ENCODE results near the gene LAMC2. TPM values are rescaled to one million over a fixed set of nuclear protein-coding genes. Genes with fewer than 3 reads are reported as not detected.

LAMC2 gene
- total and polyA plus RNA-seq, 10 of the 15 experiments (the other 5 are each of a cell fraction or from before 2014, with no cell fraction given), result 0.27 to 1.5 (median 0.92) TPM

DNA sequence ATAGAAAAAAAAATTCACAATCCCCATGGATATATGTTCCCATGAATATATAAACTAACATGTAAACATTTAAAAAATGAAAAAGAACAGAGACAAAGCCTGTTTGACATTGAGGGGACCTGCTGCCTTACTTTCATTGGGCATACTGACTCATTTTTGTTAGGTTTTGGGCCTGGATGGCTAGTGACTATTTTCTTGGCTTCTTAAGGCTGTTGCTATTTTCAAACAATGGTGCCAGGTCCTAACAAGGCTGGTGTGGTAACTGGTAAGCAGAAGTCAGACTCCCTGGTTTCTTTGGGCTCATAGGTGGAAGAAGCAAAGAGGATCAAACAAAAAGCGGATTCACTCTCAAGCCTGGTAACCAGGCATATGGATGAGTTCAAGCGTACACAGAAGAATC lies 51.0 kb downstream of the LAMC2 start:
- 30% methylated on average over 2 of the region's 2 CpGs for WGBS (ENCODE audit: insufficient coverage, insufficient replicate concordance, low lambda C conversion rate, missing lambda C conversion rate)
- no peaks in the 10 kb centered on the region for H3K9me3 ChIP-seq (replicated peaks; ENCODE audit: control insufficient read depth, insufficient read depth, low read length)
- H3K27me3 ChIP-seq (replicated peaks in 1 of 2; ENCODE audit: control insufficient read depth in 2 of 2, insufficient read depth in 2 of 2, low read length in 1 of 2), result no peaks in the 10 kb centered on the region
- H3K79me2 ChIP-seq (ENCODE audit: control insufficient read depth, insufficient read depth, low read length), result no peaks in the 10 kb centered on the region
- H2AFZ ChIP-seq (ENCODE audit: control insufficient read depth, low read depth, low read length), result no peak overlapping the region
- no peak overlapping the region for H3K4me2 ChIP-seq (ENCODE audit: control insufficient read depth, insufficient read depth)
- ATAC-seq (no peak), FAIRE-seq (no peak), DNase-seq (ENCODE audit: low read depth, low spot score) (no peak)
- SMC1A ChIA-PET (ENCODE audit: uncharacterized antibody, unreplicated experiment), result interaction anchor here (1.4 to 3.9 kb wide), 2 partner anchors 9 to 11 kb away, joined by 8 to 16 read pairs; no protein-coding TSS in a partner anchor
- no peaks in the 10 kb centered on the region; the same call in 1 of the 2 replicates for H3K4me1 ChIP-seq (ENCODE audit: control insufficient read depth, insufficient read depth, low read length)
- RAD21 ChIA-PET (ENCODE audit: unreplicated experiment), result no interaction called here
- in situ Hi-C loops (cut with MboI) (no loop called here), intact Hi-C loops (cut with micrococcal nuclease; ENCODE audit: unreplicated experiment) (no loop called here)
- no peak overlapping the region for H3K4me3 ChIP-seq
- CTCF ChIA-PET, result interaction anchor here (0.5 to 2.1 kb wide), 2 partner anchors 9 to 1038 kb away, joined by 4 to 8 read pairs; no protein-coding TSS in a partner anchor
- H4K20me1 ChIP-seq (ENCODE audit: control insufficient read depth, insufficient read depth), result no peaks in the 10 kb centered on the region
- no peak overlapping the region for H3K9ac ChIP-seq (ENCODE audit: control insufficient read depth, insufficient read depth, low read length)
- POLR2A ChIA-PET, result no interaction called here
- BruUV-seq (replicated peaks), result no TSS peak
- TF ChIP-seq POU2F2 (IDR thresholded peaks at IDR 0.05; ENCODE audit: borderline replicate concordance, low read depth, low read length) (no peak), NFYB (IDR thresholded peaks at IDR 0.05; ENCODE audit: insufficient read depth, low read depth, low read length) (no peak), SRF (IDR thresholded peaks at IDR 0.05; ENCODE audit: low read depth in 2 of 2, low read length in 2 of 2) (no peak), JUND (IDR thresholded peaks at IDR 0.05; ENCODE audit: low read depth, low read length) (no peak)
- no peak overlapping the region for H3K27ac ChIP-seq (ENCODE audit: control insufficient read depth, insufficient read depth)
- H3K36me3 ChIP-seq (ENCODE audit: control insufficient read depth in 2 of 2, insufficient read depth in 2 of 2, low read length in 1 of 2), result no peaks in the 10 kb centered on the region

DNA sequence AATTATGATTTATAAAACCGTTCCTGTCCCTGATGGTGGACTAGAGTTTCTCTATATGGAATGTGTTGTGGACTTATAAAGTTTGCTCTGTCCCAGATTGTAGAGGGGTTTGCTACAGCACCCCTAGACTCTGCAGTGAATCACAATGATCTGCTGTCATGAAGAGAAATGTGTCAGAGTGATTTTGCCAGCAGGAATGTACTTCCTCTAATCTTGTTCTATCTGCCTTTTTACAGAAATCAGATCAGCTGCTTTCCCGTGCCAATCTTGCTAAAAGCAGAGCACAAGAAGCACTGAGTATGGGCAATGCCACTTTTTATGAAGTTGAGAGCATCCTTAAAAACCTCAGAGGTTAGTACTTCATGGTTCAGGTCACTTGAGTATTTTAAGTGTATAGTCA lies 52.0 kb downstream of the LAMC2 start:
- Histone ChIP-seq H3K4me2 (ENCODE audit: control insufficient read depth, insufficient read depth) (no peak overlapping the region), H3K79me2 (ENCODE audit: control insufficient read depth, insufficient read depth, low read length) (no peaks in the 10 kb centered on the region), H3K27ac (ENCODE audit: control insufficient read depth, insufficient read depth) (no peak overlapping the region), H3K36me3 (ENCODE audit: control insufficient read depth in 2 of 2, insufficient read depth in 2 of 2, low read length in 1 of 2) (no peaks in the 10 kb centered on the region), H3K9me3 (replicated peaks; ENCODE audit: control insufficient read depth, insufficient read depth, low read length) (no peaks in the 10 kb centered on the region), H3K4me1 (ENCODE audit: control insufficient read depth, insufficient read depth, low read length) (no peaks in the 10 kb centered on the region), H3K4me3 (no peak overlapping the region), H3K27me3 (replicated peaks in 1 of 2; ENCODE audit: control insufficient read depth in 2 of 2, insufficient read depth in 2 of 2, low read length in 1 of 2) (no peaks in the 10 kb centered on the region), H4K20me1 (ENCODE audit: control insufficient read depth, insufficient read depth) (no peaks in the 10 kb centered on the region), H3K9ac (ENCODE audit: control insufficient read depth, insufficient read depth, low read length) (no peak overlapping the region), H2AFZ (ENCODE audit: control insufficient read depth, low read depth, low read length) (no peak overlapping the region)
- in situ Hi-C loops (cut with MboI), result no loop called here
- RAD21 ChIA-PET (ENCODE audit: unreplicated experiment), result interaction anchor here (0.6 kb wide), 1 partner anchor 10 kb away, joined by 3 read pairs; no protein-coding TSS in a partner anchor
- 14% methylated on average over 2 of the region's 2 CpGs for whole genome bisulfite sequencing (ENCODE audit: insufficient coverage, insufficient replicate concordance, low lambda C conversion rate, missing lambda C conversion rate)
- no peak for DNase-seq (ENCODE audit: low read depth, low spot score)
- POLR2A ChIA-PET, result no interaction called here
- CTCF ChIA-PET, result interaction anchor here (2.1 kb wide), 1 partner anchor 10 kb away, joined by 8 read pairs; no protein-coding TSS in a partner anchor
- no peak for ATAC-seq
- SMC1A ChIA-PET (ENCODE audit: uncharacterized antibody, unreplicated experiment), result interaction anchor here (1.1 to 3.9 kb wide), 3 partner anchors 10 to 12 kb away, joined by 3 to 16 read pairs (median 8); no protein-coding TSS in a partner anchor
- BruUV-seq (replicated peaks), result no TSS peak
- intact Hi-C loops (cut with micrococcal nuclease; ENCODE audit: unreplicated experiment), result no loop called here
- FAIRE-seq, result no peak
- TF ChIP-seq, protein P1, sequence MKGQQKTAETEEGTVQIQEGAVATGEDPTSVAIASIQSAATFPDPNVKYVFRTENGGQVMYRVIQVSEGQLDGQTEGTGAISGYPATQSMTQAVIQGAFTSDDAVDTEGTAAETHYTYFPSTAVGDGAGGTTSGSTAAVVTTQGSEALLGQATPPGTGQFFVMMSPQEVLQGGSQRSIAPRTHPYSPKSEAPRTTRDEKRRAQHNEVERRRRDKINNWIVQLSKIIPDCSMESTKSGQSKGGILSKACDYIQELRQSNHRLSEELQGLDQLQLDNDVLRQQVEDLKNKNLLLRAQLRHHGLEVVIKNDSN (IDR thresholded peaks at IDR 0.05; ENCODE audit: borderline replicate concordance, extremely low read length, insufficient read depth, low read depth, low read length), result no peak
- TF ChIP-seq SRF (IDR thresholded peaks at IDR 0.05; ENCODE audit: low read depth in 2 of 2, low read length in 2 of 2) (no peak), TCF3 (IDR thresholded peaks at IDR 0.05; ENCODE audit: borderline replicate concordance, insufficient read depth, low read depth, low read length) (no peak), ZNF207 (IDR thresholded peaks at IDR 0.05; ENCODE audit: borderline replicate concordance) (no peak), FOS (IDR thresholded peaks at IDR 0.05; ENCODE audit: borderline replicate concordance, extremely low read depth, insufficient read length) (no peak), CBFB (IDR thresholded peaks at IDR 0.05; ENCODE audit: low read depth) (no peak), CHD1 (IDR thresholded peaks at IDR 0.05; ENCODE audit: low read depth, low read length) (no peak), ESRRA (IDR thresholded peaks at IDR 0.05; ENCODE audit: low read length) (no peak), ZZZ3 (IDR thresholded peaks at IDR 0.05; ENCODE audit: control insufficient read depth, insufficient read length, low read depth) (no peak), RELA (IDR thresholded peaks at IDR 0.05; ENCODE audit: borderline replicate concordance, partially characterized antibody) (no peak), MTA3 (IDR thresholded peaks at IDR 0.05; ENCODE audit: borderline replicate concordance, low read length) (no peak), SMC3 (IDR thresholded peaks at IDR 0.05; ENCODE audit: borderline replicate concordance, low read length) (no peak), RBBP5 (conservative IDR thresholded peaks at IDR 0.05) (no peak), NR2C2 (IDR thresholded peaks at IDR 0.05; ENCODE audit: borderline replicate concordance, control insufficient read depth, insufficient read length, low read depth) (no peak), HDAC2 (IDR thresholded peaks at IDR 0.05) (no peak)
